ENCODE results near the gene NKX2-3.

NKX2-3 gene

DNA sequence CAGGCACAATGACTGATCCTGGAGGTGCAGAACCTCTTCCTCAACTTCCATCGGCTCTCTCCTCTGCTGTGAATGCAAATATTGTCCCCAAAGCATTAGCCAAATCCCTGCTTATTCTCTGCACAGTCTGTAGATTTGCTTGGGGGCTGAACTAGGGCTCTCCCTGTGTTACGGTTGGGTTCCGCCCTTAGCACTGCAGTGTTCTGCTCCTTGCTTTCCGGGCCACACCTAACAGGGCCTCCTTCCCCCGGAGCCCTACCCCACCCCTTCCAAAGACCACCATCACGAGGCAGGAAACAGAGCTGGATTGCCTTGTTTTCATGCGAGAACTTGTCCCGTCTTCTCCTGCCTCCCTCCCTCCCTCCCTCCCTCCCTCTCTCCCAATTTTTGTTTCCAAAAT is 50.9 kb downstream of the NKX2-3 start:
- DNase-seq (ENCODE audit: low read depth): no peak
